Lower leg skin (tissue), 4 donors: ENCODE data around the gene LATS1. TPM values are rescaled to one million over a fixed set of nuclear protein-coding genes. Genes with fewer than 3 reads are reported as not detected.

ENCODE experiments used
- DNase-seq, 2 donors: peaks; one replicate each; pipeline ENCODE4 v3.0.0-alpha.2; 2019; ENCODE audit warnings: low spot score in 2 of 2
- H3K4me3 ChIP-seq: fragments of 200-600 bp; sonication (generic); 2 replicates; pipeline ENCODE4 v1.5.1; 2017; ENCODE audit warnings: mild to moderate bottlenecking, low read depth; ENCODE audit not compliant: poor library complexity, severe bottlenecking
- CTCF ChIP-seq, 3 donors: fragments of 450-650 bp; IDR thresholded peaks; one replicate each; pipeline ENCODE4 v1.5.1; 2016; ENCODE audit warnings: antibody characterized with exemption in 3 of 3, mild to moderate bottlenecking in 3 of 3, moderate library complexity in 2 of 3
- POLR2A ChIP-seq, 2 donors: fragments of 450-650 bp; IDR thresholded peaks; one replicate each; pipeline ENCODE4 v1.6.1; 2016 to 2017; ENCODE audit warnings: antibody characterized with exemption in 2 of 2, mild to moderate bottlenecking in 1 of 2, moderate library complexity in 1 of 2
- WGBS, 2 donors: methylation state at CpG; one replicate each; pipeline ENCODE4 v1.1.5; 2018; 5-methylcytosine and 5-hydroxymethylcytosine counted together
- intact Hi-C: fragments of 100-400 bp; cut with DNase I; formaldehyde crosslinking; loops from one replicate; pipeline ENCODE4 v1.15.0; 2023; ENCODE audit warnings: low total_unique reads
- total RNA-seq, 4 donors: library from RNA; depleted of rRNA; stranded (reverse); fragments of >200 nt; gene quantifications; one replicate each; pipeline ENCODE4 v1.1.0, GENCODE V29; 2016

Gene LATS1
- total RNA-seq, 4 donors from 2014 or later: 17.6 to 27.9 (median 24.3) TPM

DNA sequence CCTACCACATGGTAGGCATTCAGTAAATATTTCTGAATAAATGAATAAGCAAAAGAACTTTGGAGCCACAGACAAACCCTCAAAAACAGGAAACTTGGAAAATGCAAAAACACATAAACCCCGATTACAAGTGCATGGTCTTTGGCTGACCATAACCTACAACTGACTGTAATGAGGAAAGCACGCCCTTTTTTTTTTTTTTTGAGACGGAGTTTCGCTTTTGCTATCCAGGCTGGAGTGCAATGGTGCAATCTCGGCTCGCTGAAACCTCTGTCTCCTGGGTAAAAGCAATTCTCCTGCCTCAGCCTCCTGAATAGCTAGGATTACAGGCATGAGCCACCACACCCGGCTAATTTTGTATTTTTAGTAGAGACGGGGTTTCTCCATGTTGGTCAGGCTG is 11.9 kb upstream of the LATS1 start:
- intact Hi-C loops: no loop called here
- WGBS, 2 donors: 89 to 93% methylated on average over 8 of the region's 8 CpGs
- no peak overlapping the region for H3K4me3 ChIP-seq
- no peak for TF ChIP-seq POLR2A (IDR thresholded peaks at IDR 0.05)
- no peak for TF ChIP-seq CTCF (IDR thresholded peaks at IDR 0.05)
- DNase-seq: no peak

DNA sequence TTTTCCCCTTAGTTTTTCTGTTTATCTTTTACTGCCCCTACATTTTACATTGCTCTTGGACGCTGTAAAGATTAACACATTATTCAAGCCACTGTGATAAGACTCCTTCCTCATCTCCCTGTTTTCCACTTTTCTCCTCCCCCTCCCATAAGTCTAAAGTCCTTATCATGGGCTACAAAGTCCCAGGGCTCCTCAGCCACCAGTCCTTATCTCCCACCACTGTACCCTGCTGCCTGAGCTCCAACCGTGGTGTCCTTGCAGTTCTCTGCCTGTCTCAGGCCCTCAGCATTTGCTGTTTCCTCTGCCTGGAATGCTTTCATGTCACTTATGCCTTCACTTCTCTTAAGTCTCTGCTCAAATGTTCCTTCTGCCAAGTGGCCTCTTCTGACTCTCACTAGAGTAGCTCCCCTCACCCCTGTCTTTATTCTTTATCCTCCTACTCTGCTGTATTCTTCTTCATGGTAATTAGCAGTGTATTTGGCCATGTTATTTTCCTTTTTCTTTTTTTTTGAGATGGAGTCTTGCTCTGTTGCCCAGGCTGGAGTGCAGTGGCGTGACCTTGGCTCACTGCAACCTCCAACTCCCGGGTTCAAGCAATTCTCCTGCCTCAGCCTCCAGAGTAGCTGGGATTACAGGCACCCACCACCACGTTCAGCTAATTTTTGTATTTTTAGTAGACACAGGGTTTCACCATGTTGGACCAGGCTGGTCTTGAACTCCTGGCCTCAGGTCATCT is 10.8 kb upstream of the LATS1 start:
- TF ChIP-seq POLR2A (IDR thresholded peaks at IDR 0.05) (no peak), CTCF (IDR thresholded peaks at IDR 0.05) (no peak)
- intact Hi-C loops: no loop called here
- 87 to 90% methylated on average over 5 of the region's 5 CpGs for WGBS, 2 donors
- DNase-seq: no peak
- H3K4me3 ChIP-seq: no peak overlapping the region

DNA sequence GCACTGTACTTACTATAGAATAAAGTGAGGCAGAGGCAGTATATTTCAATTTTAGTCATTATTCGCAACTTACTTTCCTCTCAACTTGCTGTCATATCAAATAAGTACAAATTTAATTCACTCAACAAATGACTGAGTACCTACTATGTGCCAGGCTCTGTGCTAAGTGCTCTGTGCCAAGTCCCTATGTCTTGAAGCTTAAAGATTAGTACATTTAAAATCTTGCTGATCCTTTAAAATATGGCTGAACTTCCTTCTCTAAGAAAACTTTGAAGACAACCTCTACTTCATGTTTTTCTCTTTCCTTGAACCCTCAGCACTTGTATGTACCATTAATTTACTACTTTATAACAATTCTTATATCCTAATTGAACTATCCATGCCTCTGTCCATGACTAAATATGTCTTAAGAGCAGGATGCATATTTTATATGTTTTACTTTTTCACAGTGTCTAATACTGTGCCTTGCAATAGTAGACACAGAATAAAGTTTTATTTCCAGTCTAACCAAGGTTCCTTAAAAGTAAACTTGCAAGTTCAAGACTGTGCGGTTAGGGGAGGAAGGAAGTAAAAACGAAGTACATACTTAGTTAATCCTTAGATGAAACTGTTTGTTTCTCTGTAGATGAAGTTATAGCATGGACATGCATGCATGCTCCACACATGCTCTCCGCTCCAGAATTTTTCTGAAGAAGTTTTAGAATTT is 10.0 kb upstream of the LATS1 start:
- intact Hi-C loops: no loop called here
- TF ChIP-seq POLR2A (IDR thresholded peaks at IDR 0.05): no peak
- TF ChIP-seq CTCF (IDR thresholded peaks at IDR 0.05): no peak
- H3K4me3 ChIP-seq: no peak overlapping the region
- 86 to 90% methylated on average over 4 of the region's 4 CpGs for WGBS, 2 donors
- DNase-seq: no peak

DNA sequence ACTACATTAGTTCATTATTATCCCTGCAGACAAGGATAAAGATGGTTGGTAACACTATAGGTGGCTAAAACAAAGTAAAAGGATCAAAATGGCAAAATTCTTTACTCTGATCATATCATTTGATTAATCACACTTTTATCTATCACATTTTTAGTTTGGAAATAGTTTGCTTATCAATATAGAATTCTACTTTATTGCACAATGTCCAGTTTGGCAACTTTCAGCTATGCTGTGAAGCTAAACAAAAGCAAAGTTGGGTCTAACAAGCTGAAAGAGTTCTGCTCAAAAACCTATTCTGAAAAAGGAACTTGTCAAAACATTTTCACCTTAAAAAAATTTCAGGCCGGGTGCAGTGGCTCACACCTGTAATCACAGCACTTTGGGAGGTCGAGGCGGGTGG is 7.9 kb upstream of the LATS1 start:
- WGBS, 2 donors: 94% methylated on average over 3 of the region's 3 CpGs

DNA sequence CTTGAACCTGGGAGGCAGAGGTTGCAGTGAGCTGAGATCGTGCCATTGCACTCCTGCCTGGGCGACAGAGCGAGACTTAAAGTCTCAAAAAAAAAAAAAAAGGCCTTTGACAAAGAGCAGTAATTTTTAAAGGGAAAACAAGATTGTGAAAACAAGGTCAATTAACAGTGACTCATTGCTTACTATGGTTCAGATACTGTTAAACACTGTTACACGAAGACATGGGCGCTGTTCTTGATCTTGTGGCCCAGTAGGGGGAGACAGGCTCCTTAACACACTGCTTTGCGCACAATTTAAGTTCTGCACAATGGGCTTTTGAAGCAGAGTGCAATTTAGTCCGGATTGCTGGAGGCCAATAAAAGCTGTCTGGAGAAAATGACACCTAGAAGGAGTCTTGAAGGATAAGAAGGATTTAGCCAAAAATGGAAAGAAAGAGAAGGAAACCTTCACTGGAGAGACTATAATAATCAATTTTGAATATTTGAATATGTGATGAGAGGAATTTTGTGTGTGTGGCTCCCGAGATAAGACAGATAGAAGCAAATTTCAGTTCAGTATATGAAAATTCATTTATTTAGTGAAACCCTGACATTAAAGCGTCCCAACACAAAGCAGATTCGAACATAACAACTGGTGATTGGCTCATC is 6.0 kb upstream of the LATS1 start:
- intact Hi-C loops: no loop called here
- no peak overlapping the region for H3K4me3 ChIP-seq
- TF ChIP-seq CTCF (IDR thresholded peaks at IDR 0.05): peak in 1 of 3 donors; percentile 37
- no peak for TF ChIP-seq POLR2A (IDR thresholded peaks at IDR 0.05)
- WGBS, 2 donors: 52% methylated on average over 10 of the region's 10 CpGs
- DNase-seq: peak in 1 of 2 donors; percentile 48

More for the DNA sequence above, 7.9 kb upstream of the LATS1 start:
- intact Hi-C loops: no loop called here
- no peak for DNase-seq
- no peak for TF ChIP-seq POLR2A (IDR thresholded peaks at IDR 0.05)
- no peak overlapping the region for H3K4me3 ChIP-seq

DNA sequence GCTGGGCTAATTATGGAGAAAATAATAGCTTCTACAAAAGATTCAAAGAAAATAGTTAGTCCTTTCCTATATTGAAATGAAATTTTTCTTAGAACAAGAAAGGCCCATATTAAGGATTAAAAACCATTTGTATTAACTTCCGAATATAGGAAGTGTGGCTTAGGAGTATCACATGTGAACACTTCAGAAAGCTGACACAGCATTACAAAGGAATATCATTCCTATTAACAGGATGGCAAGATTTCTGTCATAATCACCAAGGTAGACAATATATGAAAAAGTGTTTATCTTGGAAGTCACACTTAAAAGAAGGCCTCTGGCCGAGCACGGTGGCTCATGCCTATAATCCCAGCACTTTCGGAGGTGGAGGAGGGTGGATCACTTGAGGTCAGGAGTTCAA is 5.4 kb upstream of the LATS1 start:
- no peak for DNase-seq
- intact Hi-C loops: no loop called here
- TF ChIP-seq CTCF (IDR thresholded peaks at IDR 0.05) (no peak), POLR2A (IDR thresholded peaks at IDR 0.05) (no peak)
- WGBS, 2 donors: 88 to 90% methylated on average over 4 of the region's 4 CpGs
- H3K4me3 ChIP-seq: no peak overlapping the region
